Stimulated activated CD8-positive, alpha-beta memory T cell treated with anti-CD3 and anti-CD28 coated beads, Interleukin-4, amount 100 ng/mL, for 48 hours (primary cell): ENCODE results near the gene ZFHX2.

Experiments used
- DNase-seq: peaks from one replicate; pipeline ENCODE4 v3.0.0-alpha.2; 2020

ZFHX2 gene

GRCh38 chr14:23572524-23572828, 20.9 kb upstream of the ZFHX2 start:
- no peak for DNase-seq

GRCh38 chr14:23571701-23572523, 20.3 kb upstream of the ZFHX2 start:
- DNase-seq: no peak

- DNase-seq: no peak
Measured at GRCh38 chr14:23570806-23571483, 19.4 kb upstream of the ZFHX2 start.

- no peak for DNase-seq
Measured at GRCh38 chr14:23569443-23570151, 18.0 kb upstream of the ZFHX2 start.

GRCh38 chr14:23568600-23569331, 17.2 kb upstream of the ZFHX2 start:
- DNase-seq: no peak

GRCh38 chr14:23568021-23568599, 16.5 kb upstream of the ZFHX2 start:
- no peak for DNase-seq

- peak; percentile 96 for DNase-seq
Measured at GRCh38 chr14:23567186-23568020, 15.8 kb upstream of the ZFHX2 start, which contains the start of gene AP1G2. Gene AP1G2 (minus strand): TSS chr14:23567791. CDS start chr14:23567314, 477 bp downstream.

GRCh38 chr14:23566778-23567185, 15.2 kb upstream of the ZFHX2 start:
- DNase-seq: no peak

GRCh38 chr14:23566112-23566777, 14.7 kb upstream of the ZFHX2 start:
- no peak for DNase-seq

GRCh38 chr14:23565626-23566025, 14.1 kb upstream of the ZFHX2 start:
- DNase-seq: no peak

GRCh38 chr14:23564876-23565275, 13.3 kb upstream of the ZFHX2 start:
- DNase-seq: no peak

- DNase-seq: no peak
Measured at GRCh38 chr14:23564181-23564812, 12.7 kb upstream of the ZFHX2 start.

GRCh38 chr14:23563473-23564180, 12.1 kb upstream of the ZFHX2 start:
- no peak for DNase-seq

- peak; percentile 73 for DNase-seq
Measured at GRCh38 chr14:23562822-23563472, 11.4 kb upstream of the ZFHX2 start.

GRCh38 chr14:23561873-23562821, 10.6 kb upstream of the ZFHX2 start:
- no peak for DNase-seq

GRCh38 chr14:23561259-23561658, 9.7 kb upstream of the ZFHX2 start:
- no peak for DNase-seq

- no peak for DNase-seq
Measured at GRCh38 chr14:23559926-23560520, 8.5 kb upstream of the ZFHX2 start.
